ENCODE results near the gene PTPRJ.
"Not testable (repeated sequence)": the region's sequence is repeated elsewhere in the genome, so short reads cannot be mapped to it uniquely, and the experiment has no call there.

Gene PTPRJ

DNA sequence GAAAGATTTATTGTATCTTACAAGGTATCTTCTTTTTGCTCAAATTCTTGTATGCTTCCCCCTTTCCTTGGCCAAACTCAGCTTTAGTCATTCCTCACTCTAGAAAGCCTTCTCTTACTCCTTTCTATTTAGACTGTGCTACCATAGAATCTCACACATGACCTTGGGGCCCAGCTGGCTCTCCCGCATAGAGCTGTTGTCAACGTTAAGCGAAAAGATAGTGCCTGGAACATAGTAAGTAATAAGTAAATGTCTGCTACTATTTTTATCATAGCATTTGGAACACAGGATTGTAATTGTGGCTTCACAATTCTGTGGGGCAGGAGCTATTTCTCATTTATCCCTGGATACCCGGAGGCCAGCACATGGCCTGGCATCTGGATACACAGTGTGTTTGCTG is 197.3 kb downstream of the PTPRJ start:
- no peak for DNase-seq (ENCODE audit: extremely low spot score)
- TF ChIP-seq HDGF (IDR thresholded peaks at IDR 0.05; ENCODE audit: borderline replicate concordance): no peak
- CTCF ChIA-PET: no interaction called here
- POLR2A ChIA-PET: no interaction called here

DNA sequence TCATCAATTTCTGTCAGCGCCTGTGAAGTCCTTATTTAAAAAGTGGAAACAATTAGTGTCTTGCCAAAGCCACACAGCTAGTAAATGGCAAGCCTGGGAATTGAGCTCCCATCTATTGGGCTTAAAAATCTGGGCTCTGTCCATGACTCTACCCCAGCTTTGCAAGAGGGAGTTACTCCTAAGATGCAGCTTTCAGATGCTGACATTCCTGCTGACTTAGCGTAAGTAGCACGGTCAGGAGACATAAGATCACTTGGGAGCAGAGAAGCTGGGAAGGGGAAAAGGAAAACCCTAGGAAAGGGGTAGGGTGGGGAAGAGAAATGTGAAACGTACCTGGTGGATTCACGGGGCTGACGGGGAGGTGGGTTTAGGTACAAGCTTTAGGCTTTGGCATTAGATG is 200.3 kb downstream of the PTPRJ start:
- POLR2A ChIA-PET: no interaction called here

DNA sequence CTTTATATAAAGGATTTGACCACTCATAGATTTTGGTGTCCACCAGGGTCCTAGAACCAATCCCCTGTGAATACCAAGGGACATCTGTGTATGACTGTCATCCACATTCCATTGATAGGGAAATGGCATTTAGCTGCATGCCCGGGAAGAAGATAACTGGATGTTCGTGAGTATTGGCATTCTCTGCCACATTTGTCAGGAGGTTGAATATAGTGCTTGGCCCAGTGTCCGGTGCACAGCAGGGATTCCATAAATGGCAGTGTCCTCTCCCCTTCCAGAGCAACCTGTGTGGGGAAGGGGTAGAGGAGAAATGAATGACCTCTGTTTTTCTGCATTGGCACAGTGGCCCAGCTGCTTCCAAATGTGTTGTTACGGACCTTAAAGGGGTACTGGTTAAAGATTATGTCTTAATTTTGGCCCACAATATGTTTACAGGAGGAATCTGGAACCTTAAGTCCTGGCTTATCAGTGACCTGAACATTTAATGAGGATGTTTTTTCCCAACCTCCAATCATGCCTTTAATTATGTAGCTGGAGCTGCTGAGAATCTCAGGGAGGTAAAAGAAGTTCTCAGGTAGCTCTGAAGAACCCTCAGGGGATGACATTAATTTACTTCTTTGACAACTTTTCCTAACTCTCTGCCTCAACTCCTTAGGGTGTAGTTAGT is 202.6 kb downstream of the PTPRJ start:
- CTCF ChIA-PET: interaction anchor here (0.6 kb wide), 1 partner anchor 124 kb away, joined by 3 read pairs; no protein-coding TSS in a partner anchor
- POLR2A ChIA-PET: no interaction called here
- DNase-seq (ENCODE audit: extremely low spot score): no peak
- TF ChIP-seq HDGF (IDR thresholded peaks at IDR 0.05; ENCODE audit: borderline replicate concordance) (no peak), CTBP1 (IDR thresholded peaks at IDR 0.05; ENCODE audit: borderline replicate concordance) (no peak), L3MBTL2 (conservative IDR thresholded peaks at IDR 0.05) (no peak), SP1 (IDR thresholded peaks at IDR 0.05) (no peak), FOXK2 (IDR thresholded peaks at IDR 0.05) (no peak)

More for the DNA sequence above, 200.3 kb downstream of the PTPRJ start:
- CTCF ChIA-PET: no interaction called here
- no peak for TF ChIP-seq ZNF384 (IDR thresholded peaks at IDR 0.05)
- no peak for DNase-seq (ENCODE audit: extremely low spot score)

DNA sequence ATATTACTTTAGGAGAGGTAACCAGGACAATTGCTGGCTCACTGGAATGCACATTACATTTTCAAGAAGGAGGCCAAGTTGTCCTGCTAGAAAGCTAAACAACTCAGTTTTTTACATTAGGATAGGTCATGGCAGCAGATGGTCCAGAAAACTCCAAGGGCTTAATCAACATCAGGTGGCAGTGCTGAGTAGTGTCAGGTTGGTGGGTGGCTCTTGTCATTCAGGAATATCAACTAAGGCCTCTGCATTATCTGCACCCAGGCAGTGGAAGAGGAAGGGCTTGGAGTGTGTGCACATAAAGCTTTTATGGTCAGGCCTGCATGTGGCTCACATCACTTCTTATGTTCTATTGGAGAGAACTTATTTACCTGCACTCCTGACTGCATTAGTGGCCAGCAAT is 204.1 kb downstream of the PTPRJ start:
- TF ChIP-seq BHLHE40 (IDR thresholded peaks at IDR 0.05; ENCODE audit: borderline replicate concordance) (no peak), TARDBP (IDR thresholded peaks at IDR 0.05) (no peak), HDGF (IDR thresholded peaks at IDR 0.05; ENCODE audit: borderline replicate concordance) (no peak)
- ChIA-PET CTCF (interaction anchor here (0.7 kb wide), 2 partner anchors 8 to 511 kb away, joined by 3 to 5 read pairs; no protein-coding TSS in a partner anchor), POLR2A (no interaction called here)

DNA sequence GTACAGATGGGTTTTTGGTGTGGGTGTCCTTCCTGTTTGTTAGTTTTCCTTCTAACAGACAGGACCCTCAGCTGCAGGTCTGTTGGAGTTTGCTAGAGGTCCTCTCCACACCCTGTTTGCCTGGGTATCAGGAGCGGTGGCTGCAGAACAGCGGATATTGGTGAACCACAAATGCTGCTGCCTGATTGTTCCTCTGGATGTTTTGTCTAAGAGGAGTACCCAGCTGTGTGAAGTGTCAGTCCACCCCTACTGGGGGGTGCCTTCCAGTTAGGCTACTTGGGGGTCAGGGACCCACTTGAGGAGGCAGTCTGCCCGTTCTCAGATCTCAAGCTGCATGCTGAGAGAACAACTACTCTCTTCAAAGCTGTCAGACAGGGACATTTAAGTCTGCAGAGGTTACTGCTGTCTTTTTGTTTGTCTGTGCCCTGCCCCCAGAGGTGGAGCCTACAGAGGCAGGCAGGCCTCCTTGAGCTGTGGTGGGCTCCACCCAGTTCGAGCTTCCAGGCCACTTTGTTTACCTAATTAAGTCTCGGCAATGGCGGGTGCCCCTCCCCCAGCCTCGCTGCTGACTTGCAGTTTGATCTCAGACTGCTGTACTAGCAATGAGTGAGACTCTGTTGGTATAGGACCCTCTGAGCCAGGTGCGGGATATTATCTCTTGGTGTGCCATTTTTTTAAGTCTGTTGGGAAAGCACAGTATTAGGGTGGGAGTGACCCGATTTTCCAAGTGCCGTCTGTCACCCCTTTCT is 210.7 kb downstream of the PTPRJ start:
- CTCF ChIA-PET; DNase-seq (ENCODE audit: extremely low spot score); POLR2A ChIA-PET: not testable (repeated sequence)

More for the DNA sequence above, 204.1 kb downstream of the PTPRJ start:
- DNase-seq (ENCODE audit: extremely low spot score): no peak

DNA sequence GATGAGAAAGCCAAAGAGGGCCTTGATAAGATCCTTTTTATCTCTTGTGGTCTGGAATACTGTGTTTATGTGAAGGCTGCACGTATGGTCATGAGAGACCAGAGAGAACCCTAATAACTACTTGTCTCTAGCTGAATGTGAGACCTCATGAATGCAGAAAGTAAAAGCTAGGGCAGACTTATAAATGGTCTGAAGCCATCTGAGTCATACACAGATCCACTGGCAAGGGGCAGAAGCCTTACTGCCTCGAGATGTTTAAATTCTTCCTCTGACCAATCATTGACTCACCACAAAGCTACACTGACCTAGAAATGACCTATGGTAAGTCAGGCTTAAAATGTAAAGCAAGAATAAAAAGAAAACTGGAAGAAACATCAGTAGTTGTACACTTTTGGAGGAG is 213.5 kb downstream of the PTPRJ start:
- ChIA-PET POLR2A (no interaction called here), CTCF (no interaction called here)
- TF ChIP-seq ZNF384 (IDR thresholded peaks at IDR 0.05) (no peak), TARDBP (IDR thresholded peaks at IDR 0.05) (no peak), ELF4 (IDR thresholded peaks at IDR 0.05) (no peak), ARNT (IDR thresholded peaks at IDR 0.05) (no peak), L3MBTL2 (conservative IDR thresholded peaks at IDR 0.05) (no peak), HDGF (IDR thresholded peaks at IDR 0.05; ENCODE audit: borderline replicate concordance) (no peak), FOXM1 (IDR thresholded peaks at IDR 0.05; ENCODE audit: borderline replicate concordance) (no peak), LEF1 (IDR thresholded peaks at IDR 0.05; ENCODE audit: borderline replicate concordance) (no peak), SP1 (IDR thresholded peaks at IDR 0.05) (no peak), SUZ12 (IDR thresholded peaks at IDR 0.05) (no peak), BHLHE40 (IDR thresholded peaks at IDR 0.05; ENCODE audit: borderline replicate concordance) (no peak)
- TF ChIP-seq, protein P1, sequence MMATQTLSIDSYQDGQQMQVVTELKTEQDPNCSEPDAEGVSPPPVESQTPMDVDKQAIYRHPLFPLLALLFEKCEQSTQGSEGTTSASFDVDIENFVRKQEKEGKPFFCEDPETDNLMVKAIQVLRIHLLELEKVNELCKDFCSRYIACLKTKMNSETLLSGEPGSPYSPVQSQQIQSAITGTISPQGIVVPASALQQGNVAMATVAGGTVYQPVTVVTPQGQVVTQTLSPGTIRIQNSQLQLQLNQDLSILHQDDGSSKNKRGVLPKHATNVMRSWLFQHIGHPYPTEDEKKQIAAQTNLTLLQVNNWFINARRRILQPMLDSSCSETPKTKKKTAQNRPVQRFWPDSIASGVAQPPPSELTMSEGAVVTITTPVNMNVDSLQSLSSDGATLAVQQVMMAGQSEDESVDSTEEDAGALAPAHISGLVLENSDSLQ (IDR thresholded peaks at IDR 0.05): no peak
- no peak for DNase-seq (ENCODE audit: extremely low spot score)

DNA sequence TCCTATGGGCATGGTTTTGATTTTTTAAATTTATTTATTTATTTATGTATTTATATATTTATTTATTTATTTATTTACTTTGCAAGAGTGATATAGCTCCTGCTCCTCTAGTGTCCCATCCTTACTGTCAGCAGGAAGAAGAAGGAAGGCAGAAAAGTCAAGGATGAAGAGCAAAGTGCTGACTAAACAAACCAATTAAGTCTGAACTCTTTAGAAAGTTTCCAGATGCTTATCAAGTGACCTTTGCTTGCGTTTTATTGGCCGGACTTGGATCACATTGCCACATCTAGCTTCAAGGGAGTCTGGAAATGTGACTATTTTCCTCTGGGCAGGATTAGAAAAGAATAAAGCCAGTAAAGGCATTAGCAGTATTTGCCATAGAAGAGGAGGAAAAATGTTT is 227.5 kb downstream of the PTPRJ start:
- POLR2A ChIA-PET: no interaction called here
- DNase-seq (ENCODE audit: extremely low spot score): no peak
- CTCF ChIA-PET: no interaction called here
- TF ChIP-seq FOXM1 (IDR thresholded peaks at IDR 0.05; ENCODE audit: borderline replicate concordance) (no peak), CTBP1 (IDR thresholded peaks at IDR 0.05; ENCODE audit: borderline replicate concordance) (no peak), TARDBP (IDR thresholded peaks at IDR 0.05) (no peak), L3MBTL2 (conservative IDR thresholded peaks at IDR 0.05) (no peak), ZNF384 (IDR thresholded peaks at IDR 0.05) (no peak), NFRKB (IDR thresholded peaks at IDR 0.05) (no peak), SP1 (IDR thresholded peaks at IDR 0.05) (no peak), ELF4 (IDR thresholded peaks at IDR 0.05) (no peak), HDGF (IDR thresholded peaks at IDR 0.05; ENCODE audit: borderline replicate concordance) (no peak), SUZ12 (IDR thresholded peaks at IDR 0.05) (no peak), ARNT (IDR thresholded peaks at IDR 0.05) (no peak), BHLHE40 (IDR thresholded peaks at IDR 0.05; ENCODE audit: borderline replicate concordance) (no peak), FOXA1 (IDR thresholded peaks at IDR 0.05) (no peak), FOXK2 (IDR thresholded peaks at IDR 0.05) (no peak)
- TF ChIP-seq, protein P1 (IDR thresholded peaks at IDR 0.05): no peak

DNA sequence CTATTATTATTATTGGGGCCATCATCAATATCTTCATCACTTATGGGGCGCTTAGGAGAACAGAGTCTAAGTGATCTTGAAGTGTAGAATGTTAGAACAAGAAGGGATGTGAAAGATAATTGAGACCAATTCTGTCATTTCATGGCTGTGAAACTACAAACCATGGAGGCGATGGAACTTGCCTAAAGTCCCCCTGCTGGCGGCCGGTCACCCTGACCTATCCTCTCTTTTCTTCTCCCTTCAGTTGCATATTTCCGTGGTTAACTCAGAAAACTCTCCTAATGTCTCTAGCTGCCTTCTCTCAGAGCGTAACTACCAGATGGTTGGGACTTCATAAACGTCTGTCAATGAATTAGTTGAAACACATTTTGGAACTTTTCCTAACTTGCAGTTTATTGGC is 229.7 kb downstream of the PTPRJ start:
- ChIA-PET POLR2A (no interaction called here), CTCF (no interaction called here)
- peak; percentile 11 for DNase-seq (ENCODE audit: extremely low spot score)
- TF ChIP-seq SUZ12 (IDR thresholded peaks at IDR 0.05) (no peak), HDGF (IDR thresholded peaks at IDR 0.05; ENCODE audit: borderline replicate concordance) (no peak), L3MBTL2 (conservative IDR thresholded peaks at IDR 0.05) (no peak), NFRKB (IDR thresholded peaks at IDR 0.05) (no peak), FOXK2 (IDR thresholded peaks at IDR 0.05) (no peak), ELF4 (IDR thresholded peaks at IDR 0.05) (no peak), ZNF384 (IDR thresholded peaks at IDR 0.05) (no peak), LEF1 (IDR thresholded peaks at IDR 0.05; ENCODE audit: borderline replicate concordance) (no peak)
- TF ChIP-seq, protein P1 (IDR thresholded peaks at IDR 0.05): no peak

Measured in HEK293T (cell line).